Sigmoid colon (tissue), 4 donors: ENCODE results near the gene SYNE2.

ENCODE experiments used
- CTCF ChIP-seq, 4 experiments: fragments of 450-650 bp in 3 of 4; fragments of 200-600 bp in 1 of 4; IDR thresholded peaks; one replicate each; pipeline ENCODE4 v1.5.1; 2016 to 2019; ENCODE audit warnings: antibody characterized with exemption in 4 of 4, mild to moderate bottlenecking in 3 of 4, moderate library complexity in 2 of 4
- POLR2AphosphoS5 ChIP-seq, 4 donors: sonication (generic); formaldehyde crosslinking; IDR thresholded peaks; one replicate each; pipeline ENCODE4 v1.6.1; 2017; ENCODE audit warnings: antibody characterized with exemption in 4 of 4

- TF ChIP-seq CTCF (IDR thresholded peaks at IDR 0.05) (no peak), POLR2AphosphoS5 (IDR thresholded peaks at IDR 0.05) (peak in 2 of 4 donors; percentile 9 to 17)
Observed at GRCh38 chr14:63922696-63923421, 70.1 kb downstream of the SYNE2 start.
